HG03354 (cell line): Measurements from ENCODE around the gene PLEKHJ1.

Source experiments
- ATAC-seq: cut with Tn5 transposase; IDR thresholded peaks from one replicate; pipeline ENCODE4 v1.9.1; 2021; ENCODE audit warnings: mild to moderate bottlenecking; ENCODE audit not compliant: unreplicated experiment, poor library complexity, severe bottlenecking

Gene PLEKHJ1

DNA sequence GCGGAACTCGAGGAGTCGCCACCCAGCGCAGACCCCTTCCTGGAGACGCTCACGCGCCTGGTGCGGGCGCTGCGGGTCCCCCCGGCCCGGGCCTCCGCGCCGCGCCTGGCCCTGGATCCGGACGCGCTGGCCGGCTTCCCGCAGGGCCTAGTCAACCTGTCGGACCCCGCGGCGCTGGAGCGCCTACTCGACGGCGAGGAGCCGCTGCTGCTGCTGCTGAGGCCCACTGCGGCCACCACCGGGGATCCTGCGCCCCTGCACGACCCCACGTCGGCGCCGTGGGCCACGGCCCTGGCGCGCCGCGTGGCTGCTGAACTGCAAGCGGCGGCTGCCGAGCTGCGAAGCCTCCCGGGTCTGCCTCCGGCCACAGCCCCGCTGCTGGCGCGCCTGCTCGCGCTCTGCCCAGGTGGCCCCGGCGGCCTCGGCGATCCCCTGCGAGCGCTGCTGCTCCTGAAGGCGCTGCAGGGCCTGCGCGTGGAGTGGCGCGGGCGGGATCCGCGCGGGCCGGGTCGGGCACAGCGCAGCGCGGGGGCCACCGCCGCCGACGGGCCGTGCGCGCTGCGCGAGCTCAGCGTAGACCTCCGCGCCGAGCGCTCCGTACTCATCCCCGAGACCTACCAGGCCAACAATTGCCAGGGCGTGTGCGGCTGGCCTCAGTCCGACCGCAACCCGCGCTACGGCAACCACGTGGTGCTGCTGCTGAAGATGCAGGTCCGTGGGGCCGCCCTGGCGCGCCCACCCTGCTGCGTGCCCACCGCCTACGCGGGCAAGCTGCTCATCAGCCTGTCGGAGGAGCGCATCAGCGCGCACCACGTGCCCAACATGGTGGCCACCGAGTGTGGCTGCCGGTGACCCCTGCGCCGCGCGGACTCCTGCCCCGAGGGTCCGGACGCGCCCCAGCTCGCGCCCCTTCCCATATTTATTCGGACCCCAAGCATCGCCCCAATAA is 15.3 kb upstream of the PLEKHJ1 start:
- ATAC-seq, result no peak

DNA sequence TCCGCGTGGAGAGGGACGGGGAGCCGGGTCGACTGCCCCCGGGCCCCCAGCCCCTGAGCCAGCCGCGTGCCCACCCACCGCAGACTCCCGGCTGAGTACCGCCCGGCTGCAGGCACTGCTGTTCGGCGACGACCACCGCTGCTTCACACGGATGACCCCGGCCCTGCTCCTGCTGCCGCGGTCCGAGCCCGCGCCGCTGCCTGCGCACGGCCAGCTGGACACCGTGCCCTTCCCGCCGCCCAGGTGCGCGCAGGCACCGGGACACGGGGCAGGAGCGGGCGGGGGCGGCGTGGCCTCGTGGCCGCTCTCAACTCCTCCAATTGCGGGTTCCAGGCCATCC is 14.6 kb upstream of the PLEKHJ1 start:
- ATAC-seq, result no peak

DNA sequence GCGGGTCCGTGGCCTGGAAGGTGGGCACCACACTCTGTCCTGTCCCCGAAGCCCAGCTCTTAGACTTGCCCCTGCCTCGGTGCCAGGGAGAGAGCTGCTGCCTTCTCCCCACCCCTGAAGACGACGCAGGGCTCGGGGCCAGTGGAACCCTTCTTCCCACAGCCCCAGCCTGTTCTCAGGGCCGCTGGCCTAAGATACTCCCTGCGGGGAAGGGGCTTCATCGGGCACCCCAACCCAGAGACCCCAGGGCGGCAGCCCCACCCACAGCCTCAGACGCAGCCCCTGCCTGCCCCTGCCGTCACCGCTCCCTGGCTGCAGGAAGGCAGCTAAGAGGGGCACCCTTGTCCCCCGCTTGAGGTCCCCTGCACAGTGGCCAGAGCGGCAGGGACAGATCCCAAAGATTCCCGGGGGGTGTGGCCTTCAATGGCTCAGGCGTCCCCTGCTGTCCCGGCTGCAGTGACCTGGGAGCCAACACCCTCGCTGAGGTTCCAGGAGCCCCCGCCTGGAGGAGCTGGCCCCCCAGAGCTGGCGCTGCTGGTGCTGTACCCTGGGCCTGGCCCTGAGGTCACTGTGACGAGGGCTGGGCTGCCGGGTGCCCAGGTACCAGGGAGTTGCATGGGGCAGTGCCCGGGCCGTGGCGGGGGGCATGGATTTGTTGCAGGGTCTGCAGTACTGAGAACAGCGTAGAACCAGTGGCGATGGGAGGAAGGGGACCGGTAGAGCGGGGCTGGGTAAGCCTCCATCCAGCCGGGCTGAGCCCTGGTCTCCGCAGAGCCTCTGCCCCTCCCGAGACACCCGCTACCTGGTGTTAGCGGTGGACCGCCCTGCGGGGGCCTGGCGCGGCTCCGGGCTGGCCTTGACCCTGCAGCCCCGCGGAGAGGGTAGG is 14.0 kb upstream of the PLEKHJ1 start:
- no peak for ATAC-seq

DNA sequence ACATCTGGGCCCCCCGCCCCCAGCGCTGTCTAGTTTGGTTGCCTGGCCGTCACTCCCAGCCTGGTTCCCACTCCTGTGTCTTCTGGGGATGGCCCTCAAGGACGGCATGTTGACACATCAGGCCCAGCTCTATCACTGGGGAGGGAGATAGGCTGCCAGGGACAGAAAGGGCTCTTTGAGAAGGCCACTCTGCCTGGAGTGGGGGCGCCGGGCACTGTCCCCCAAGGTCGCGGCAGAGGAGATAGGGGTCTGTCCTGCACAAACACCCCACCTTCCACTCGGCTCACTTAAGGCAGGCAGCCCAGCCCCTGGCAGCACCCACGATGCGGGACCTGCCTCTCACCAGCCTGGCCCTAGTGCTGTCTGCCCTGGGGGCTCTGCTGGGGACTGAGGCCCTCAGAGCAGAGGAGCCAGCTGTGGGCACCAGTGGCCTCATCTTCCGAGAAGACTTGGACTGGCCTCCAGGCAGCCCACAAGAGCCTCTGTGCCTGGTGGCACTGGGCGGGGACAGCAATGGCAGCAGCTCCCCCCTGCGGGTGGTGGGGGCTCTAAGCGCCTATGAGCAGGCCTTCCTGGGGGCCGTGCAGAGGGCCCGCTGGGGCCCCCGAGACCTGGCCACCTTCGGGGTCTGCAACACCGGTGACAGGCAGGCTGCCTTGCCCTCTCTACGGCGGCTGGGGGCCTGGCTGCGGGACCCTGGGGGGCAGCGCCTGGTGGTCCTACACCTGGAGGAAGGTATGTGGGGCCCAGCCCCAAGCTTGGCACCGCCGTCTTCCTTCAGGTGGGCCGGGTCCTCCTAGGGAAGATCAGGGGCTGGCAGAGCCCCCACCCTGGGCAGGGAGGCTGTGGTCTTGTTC is 13.1 kb upstream of the PLEKHJ1 start, which contains the start of gene AMH:
Gene AMH, plus strand, starts transcription at position 314 of the 857 bp plus-strand sequence. Its CDS starts 10 bp downstream, at position 324.
- no peak for ATAC-seq

DNA sequence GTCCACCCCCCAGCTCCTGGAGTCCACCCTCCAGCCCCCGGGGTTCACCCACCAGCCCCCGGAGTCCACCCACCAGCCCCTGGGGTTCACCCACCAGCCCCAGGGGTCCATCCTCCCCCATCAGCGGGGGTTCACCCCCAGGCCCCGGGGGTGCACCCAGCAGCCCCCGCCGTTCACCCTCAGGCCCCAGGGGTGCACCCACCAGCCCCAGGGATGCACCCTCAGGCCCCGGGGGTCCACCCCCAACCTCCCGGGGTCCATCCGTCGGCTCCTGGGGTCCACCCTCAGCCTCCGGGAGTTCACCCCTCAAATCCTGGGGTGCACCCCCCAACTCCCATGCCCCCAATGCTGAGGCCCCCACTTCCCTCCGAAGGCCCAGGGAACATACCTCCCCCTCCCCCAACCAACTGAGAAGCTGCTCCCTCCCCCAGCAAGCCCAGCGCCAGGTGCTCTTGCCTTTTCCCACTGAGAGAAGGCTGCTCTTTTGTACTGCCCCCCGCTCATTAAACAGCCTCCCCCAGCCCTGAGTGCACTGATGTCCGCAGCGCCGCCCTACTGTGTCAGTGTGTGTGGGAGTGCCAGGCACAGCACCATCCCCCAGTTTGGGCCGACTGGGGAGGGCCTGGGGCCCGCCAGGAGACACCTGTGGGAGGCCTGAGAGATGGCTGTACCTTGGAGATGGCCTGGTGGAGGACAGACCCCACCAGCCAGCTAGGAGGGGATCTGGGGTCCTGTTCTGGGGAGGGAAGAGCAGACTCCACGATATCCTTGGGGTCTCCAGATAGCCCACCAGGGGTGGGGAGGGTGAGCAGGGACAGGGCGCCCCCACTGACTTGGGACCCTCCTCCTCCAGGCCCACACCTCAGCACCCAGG is 12.2 kb upstream of the PLEKHJ1 start:
- ATAC-seq, result no peak

DNA sequence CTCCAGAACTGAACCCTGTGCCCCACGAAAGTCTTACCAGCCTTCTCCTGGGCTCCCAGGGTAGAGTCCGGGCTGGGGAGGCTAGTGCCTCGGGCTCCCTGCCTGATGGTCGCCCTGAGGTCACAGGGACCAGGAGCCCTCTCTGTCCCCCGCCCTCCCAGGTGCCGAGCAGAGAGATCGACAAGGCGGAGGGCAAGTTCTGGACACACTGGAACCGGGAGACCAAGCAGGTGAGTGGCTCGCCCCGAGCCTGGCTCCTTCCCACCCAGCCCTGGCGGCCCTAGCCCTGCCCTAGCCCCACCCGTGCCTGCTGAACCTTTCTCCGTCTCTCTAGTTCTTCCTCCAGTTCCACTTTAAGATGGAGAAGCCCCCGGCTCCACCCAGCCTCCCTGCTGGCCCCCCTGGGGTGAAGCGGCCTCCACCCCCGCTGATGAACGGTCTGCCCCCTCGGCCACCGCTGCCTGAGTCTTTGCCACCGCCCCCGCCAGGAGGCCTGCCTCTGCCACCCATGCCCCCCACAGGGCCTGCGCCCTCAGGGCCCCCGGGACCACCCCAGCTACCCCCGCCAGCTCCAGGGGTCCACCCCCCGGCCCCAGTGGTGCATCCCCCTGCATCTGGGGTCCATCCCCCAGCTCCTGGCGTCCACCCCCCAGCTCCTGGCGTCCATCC is 11.4 kb upstream of the PLEKHJ1 start:
- ATAC-seq, result no peak

DNA sequence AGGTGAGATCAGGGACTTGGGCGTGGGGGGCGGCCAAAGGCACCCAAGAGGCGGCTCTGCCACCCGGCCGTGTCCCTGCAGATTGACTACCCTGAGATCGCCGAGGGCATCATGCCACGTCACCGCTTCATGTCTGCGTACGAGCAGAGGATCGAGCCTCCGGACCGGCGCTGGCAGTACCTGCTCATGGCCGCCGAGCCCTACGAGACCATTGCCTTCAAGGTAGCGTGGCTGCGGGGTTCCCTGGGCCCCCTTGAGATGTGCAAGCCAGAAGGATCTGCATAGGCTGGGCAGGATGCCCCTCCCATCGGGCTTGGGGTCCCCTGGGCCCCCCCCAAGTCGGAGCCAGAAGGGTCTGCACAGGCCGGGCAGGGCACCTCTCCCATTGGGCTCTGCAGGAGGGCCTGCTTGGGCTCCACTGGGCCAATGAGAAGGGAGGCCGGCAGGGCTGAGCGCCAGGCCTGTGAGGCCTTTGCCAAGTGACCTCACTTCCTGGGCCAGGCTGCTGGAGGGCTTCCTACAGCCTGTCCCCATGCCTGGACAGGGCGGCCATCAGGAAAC is 10.8 kb upstream of the PLEKHJ1 start:
- ATAC-seq, result no peak

DNA sequence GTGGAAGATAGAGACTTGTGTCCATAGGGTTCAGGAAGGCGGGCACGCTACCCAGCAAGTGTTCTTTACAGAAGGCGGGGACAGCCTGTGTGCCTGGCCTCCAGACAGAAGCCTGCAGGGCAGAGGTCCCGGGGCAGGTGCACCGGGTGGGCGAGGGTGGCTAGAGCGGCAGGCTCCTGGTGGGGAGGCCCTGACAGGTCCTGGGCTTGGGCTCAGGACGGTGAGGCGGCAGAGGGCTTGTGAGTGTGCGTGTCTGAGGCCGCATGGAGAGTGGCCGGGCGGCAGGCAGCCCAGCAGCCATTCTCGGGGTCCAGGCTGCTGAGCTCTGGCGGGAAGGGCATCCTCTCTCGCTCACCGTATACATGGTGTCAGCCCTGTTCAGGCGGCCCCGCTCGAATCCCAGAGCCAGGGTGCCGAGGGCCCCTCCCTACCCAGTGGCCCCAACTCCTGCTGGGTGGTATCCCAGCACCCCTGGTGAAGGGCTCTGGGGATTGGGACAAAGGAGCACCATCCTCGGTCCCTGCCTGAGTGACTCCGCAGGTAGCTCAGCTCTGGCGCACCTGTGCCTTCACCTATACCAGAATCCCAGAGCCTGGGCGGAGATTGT is 10.0 kb upstream of the PLEKHJ1 start:
- ATAC-seq, result no peak

DNA sequence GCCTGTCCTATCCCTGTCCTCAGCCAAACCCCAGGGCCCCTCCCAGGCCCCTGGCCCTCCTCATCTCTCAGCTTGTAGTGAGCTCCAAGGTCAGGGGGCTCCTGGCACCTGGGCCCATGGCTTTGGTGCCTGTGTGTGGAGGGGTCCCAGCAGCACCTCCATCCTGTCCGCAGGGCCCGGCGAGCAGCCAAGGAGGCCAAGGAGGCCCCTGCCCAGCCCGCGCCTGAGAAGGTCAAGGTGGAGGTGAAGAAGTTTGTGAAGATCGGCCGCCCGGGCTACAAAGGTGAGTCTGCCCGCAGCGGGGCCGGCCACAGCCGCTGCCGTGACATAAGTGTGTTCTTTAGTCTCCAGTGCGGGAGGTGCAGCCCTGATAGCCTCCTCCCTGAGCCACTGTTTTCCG is 9.1 kb upstream of the PLEKHJ1 start:
- no peak for ATAC-seq

DNA sequence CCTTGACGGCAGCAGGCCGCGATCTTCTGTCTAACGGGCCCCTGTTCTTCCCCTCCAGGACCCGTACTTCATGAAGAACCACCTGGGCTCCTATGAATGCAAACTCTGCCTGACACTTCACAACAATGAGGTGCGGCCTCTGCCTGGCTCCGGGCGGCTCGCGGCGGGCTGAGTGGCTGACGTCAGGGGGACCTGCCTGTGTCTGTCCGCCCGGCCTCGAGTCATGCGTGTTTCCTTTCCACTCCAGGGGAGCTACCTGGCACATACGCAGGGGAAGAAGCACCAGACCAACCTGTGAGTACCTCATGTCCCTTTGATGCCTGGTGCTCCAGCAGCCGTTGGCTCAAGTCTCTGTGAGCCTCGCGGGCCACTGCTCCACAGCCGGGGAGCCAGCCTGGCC is 8.4 kb upstream of the PLEKHJ1 start:
- ATAC-seq, result no peak

DNA sequence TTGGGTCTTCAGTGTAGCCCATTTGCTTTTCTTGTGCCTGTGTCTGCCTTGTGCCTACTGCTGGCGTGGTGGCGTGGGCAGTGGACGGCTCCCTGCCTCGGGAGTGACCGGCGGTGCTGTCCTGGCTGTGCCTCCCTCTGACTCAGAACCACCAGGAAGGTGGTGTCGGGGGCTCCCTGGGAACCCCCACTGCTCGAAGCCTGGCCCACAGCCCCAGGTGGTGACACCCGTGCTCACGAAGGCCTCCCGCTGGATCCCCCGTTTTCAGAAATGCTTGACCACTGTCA is 7.9 kb upstream of the PLEKHJ1 start:
- ATAC-seq, result no peak

DNA sequence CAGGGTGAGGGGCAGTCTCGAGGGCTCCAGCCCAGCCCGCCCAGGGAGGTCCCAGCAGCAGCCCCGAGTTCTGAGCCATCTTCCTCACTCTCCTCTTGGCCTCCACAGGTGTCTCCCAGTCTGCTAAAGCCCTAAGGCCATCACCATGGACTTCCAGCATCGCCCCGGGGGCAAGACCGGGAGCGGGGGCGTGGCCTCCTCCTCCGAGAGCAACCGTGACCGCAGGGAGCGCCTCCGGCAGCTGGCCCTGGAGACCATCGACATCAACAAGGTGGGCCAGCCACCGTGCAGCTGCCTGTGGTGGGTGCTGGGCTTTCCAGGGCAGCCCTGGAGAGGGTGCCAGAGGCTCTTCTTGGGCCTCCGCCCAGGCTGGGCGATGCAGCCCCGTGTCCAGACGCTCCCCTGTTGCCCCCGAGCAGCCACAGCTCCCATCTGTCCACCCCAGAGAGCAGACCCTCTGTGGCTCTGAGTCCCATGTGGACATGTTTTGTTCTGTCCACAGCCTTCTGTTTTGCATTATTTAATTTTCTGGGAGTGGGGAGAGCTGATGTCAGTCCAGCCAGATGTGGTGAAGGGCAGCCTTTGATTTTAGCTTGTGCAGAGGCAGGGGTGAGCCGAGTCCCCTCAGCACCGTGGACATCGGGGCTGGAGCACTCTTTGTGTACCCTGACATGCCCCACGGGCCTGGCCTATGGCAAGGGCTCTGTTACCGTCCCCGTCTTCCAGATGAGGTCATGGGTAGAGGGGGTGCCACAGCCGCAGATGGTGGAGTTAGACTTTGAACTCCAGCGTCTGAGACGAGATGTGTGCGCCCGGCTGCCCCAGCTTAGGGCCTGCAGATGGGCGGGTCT is 7.4 kb upstream of the PLEKHJ1 start:
- no peak for ATAC-seq

DNA sequence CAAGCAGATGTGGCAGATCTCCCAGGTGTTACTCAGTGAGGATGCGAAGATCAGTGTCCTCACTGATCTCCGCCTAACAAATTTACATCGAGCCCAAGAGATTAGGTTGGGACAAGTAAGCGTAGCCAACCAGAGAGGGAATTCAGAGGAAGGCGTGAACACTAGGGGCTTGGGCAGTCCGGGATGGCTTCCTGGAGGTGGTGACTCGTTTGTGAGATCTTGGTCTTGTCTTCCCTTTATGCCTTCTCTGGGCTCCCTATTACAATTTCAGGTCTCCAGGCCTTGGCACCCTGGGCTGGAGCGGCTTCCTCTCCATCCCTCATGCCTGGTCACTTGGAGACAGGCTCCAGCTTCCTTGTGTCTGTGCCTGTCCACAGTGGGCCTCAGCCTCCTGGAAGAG is 6.7 kb upstream of the PLEKHJ1 start:
- ATAC-seq, result no peak

DNA sequence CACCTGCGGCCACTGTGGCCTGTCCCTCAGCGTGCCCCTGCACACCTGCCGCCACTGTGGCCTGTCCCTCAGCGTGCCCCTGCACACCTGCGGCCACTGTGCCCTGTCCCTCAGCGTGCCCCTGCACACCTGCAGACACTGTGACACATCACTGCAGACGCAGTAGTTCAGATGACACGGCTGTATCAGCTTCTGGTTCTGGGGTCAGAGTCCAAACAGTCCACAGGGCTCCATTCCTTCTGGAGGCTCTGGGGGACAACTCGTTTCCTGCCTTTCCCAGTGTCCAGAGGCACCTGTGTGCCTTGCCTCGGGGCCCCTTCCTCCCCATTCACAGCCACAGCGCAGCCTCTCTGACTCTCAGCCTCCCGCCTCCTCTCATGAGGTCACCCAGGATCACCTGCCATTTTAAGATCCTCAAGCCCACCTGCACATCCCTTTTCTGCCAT is 6.0 kb upstream of the PLEKHJ1 start:
- no peak for ATAC-seq

DNA sequence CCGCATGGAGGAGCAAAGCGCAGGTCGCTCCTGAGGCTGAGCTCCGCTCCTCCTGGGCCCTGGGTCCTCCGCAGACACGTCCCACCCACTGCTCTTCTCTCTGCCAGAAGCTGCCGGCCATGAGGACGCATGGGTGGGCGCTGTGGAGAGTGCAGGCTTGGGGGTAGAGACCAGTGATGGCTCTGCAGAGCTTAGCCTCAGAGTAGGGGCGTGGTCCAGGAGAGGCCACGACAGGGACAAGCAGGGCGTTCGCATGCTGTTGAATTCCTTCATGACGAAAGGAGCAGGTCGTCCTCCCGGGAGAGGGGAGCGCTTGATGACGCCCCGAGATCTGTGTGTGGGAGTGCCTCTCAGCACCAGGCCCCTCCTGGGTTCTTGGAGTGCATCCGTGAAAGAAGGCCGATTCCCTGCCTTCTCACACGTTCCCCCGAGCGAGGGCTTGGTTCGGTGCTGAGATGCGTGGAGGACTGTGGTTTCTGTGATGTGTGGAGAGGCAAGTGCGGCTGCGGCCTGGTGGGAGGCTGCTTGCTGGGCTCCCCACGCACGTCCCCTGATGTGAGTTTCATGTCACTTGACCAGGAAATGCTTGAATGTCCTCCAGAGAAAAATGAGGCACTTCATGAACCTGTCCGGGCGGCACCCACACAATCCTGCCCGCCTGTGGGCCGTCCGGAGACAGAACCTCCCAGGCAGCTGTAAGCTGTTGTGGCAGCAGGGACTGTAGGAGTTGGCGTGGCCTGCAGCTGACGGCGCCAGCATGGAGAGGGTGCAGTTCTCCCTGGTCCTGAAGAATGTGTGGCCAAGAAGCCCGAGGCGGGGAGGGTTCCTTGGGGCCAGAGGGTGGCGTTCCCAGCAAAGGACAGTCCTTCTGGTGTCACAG is 5.0 kb upstream of the PLEKHJ1 start:
- no peak for ATAC-seq
